GM12865 (cell line): ENCODE measurements around the gene ZNF273.

Experiments
- DNase-seq: peaks from one replicate; pipeline ENCODE4 v3.0.0; 2010; ENCODE audit warnings: low read depth
- H3K4me3 ChIP-seq: 2 replicates; pipeline ENCODE4 v1.5.1; 2011; ENCODE audit warnings: mild to moderate bottlenecking, low read depth, low read length, control low read depth
- CTCF ChIP-seq: IDR thresholded peaks from 2 replicates; pipeline ENCODE4 v1.5.1; 2011; ENCODE audit warnings: low read length, control low read depth, low read depth, inconsistent platforms; ENCODE audit not compliant: insufficient read depth; ENCODE audit errors: missing control alignments

ZNF273 gene

DNA sequence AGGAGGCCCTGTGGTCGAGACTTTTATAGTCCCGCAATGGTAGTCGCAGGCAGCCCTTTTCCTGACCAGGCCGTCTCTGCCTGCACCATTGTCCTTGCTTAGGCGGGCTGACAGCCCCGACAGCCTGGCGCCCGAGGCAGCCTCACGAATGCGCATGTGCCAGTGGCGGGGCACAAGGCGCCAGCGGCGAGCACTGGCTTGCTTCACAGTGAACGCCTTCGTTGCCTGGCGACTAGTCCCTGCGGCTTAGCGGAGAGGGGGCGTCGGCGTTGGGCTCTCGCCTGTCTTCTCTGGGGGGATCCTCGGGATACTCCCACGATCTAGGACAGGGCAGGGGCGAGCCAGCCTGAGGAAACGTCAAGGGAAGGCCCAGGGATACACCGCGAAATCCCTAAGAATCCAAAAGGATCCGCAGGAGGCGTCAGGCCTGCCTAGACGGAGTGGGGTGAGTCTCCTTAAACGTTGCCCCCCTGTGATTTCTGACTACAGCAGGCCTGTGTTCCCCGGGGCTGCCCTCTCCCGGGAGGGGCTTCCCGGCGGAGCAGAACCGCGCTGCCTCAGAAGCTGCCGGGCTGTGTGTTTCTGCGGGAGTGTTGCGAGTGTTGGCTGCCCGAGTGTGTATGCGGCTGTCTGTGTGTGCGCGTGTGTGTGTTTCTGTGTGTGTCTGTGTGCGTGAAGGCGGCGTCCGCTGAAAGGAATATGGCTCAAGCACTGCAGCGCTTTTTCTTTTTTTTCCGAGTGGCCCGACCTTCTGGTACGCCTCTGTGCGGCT is 20.5 kb upstream of the ZNF273 start:
- DNase-seq: no peak
- no peak for TF ChIP-seq CTCF
- no peak overlapping the region for H3K4me3 ChIP-seq

GRCh38 chr7:64883113-64883905 is 19.8 kb upstream of the ZNF273 start:
- no peak overlapping the region for H3K4me3 ChIP-seq
- no peak for TF ChIP-seq CTCF
- DNase-seq: no peak

DNA sequence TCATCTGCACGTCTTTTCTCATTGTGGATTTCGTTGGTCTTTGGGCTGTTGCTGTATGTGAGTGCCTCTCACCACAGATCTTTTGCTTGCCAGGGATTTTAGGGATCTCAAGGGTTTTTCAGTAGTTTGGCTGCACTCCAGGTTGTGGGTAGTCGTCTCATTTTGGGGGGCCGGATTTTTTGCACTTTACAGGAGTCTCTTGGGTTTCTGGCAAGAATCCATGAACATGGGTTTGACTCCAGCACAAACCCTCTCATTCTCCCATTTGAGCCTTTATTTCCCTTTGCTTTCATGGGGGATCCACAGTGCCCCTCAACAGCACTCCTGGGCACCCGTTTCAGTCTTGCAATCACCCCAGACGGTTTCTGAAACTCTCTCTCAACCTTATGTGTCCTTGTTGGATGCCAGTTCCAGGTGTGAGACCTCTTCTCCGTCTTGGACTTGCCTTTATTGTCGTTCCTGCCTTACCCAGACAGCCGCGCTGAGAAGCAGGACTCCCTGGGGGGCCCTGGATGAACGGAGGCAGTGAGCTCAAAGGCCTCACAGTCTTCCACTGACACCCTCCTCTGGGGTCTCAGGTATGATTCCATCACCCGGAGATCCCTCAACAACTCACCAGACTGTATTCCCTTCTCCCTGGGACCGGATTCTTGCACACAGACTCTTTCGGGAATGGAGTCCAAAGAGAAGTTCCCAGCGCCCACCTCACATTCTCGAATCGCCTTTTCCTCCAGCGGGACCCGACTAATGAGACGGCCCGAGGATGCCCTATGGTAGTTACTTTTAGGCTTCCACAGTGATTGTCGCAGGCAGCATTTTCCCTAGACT is 18.8 kb upstream of the ZNF273 start:
- TF ChIP-seq CTCF: no peak
- H3K4me3 ChIP-seq: no peak overlapping the region
- no peak for DNase-seq

GRCh38 chr7:64884913-64885370 is 18.1 kb upstream of the ZNF273 start:
- no peak overlapping the region for H3K4me3 ChIP-seq
- DNase-seq: no peak
- TF ChIP-seq CTCF: no peak

DNA sequence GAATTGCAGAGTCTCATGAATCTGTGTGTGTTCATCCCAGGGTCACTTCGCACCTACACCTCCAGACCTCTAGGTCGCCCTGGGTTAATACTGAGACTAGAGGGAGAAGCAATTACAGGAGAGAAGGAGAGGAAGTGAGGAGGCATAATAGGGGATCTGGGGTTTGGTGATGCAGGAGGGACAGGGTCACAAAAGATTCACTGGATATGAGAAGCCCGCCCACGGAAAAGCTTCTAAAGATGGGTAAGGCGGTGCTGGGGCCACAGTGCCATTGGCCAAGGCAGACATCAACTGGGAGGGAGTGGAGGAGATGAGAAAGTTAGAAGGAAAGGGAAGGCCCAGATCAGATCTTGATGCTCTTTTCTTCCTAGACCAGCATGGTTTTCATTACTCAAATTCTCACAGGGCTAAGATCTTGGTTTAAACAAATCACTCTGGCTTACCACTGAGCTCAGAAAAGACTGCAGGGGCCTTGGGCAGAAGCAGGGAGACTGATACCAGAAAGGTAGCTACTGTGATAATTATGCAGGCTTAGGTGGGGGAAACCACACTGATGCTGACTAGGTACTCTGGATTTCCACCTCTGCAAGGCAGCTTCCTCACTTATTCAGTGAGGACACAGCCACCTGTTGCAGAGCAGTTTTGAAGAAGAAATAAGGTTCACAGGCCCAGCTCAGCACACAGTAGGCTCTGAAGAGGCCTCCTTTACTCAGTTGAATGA is 17.4 kb upstream of the ZNF273 start:
- no peak for TF ChIP-seq CTCF
- no peak for DNase-seq
- H3K4me3 ChIP-seq: no peak overlapping the region

DNA sequence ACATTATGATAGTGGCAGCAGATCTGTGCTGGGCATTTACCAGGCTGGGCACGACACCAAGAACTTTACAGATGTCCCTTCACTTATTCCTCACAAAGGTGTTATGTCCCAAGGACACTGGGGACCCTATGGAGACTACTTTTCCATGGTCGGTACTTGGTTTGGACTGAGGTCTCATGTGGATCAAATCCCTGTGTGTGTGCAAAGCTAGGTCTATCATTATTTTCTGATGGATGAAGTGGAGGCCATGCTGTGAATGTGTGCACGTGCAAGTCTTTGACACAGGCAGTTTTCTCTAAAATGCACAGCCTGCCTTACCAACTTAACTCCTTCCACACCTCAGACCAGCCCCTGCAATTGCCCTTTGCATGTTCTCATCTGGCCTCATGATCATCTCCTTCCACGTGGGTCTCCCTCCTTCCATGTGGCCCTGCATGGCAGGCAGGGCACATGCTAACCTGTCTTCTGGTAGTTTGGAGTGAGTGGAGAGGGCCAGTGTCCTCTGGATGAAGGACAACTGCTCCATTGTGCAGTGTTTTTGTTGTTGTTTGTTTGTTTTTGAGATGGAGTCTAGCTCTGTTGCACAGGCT is 16.0 kb upstream of the ZNF273 start:
- H3K4me3 ChIP-seq: no peak overlapping the region
- TF ChIP-seq CTCF: no peak
- no peak for DNase-seq
